NK-92 (cell line): ENCODE measurements around the gene SUN5.
"Not testable (repeated sequence)": the region's sequence is repeated elsewhere in the genome, so short reads cannot be mapped to it uniquely, and the experiment has no call there.

ENCODE experiments used
- DNase-seq: peaks from one replicate; lab custom pipeline; 2025; ENCODE audit not compliant: unreplicated experiment; lab: John Stamatoyannopoulos, UW

The SUN5 gene

GRCh38 chr20:32978009-32978335 lies 26.3 kb downstream of the SUN5 start:
- DNase-seq: no peak

- no peak for DNase-seq
Measured at GRCh38 chr20:32977281-32978008, 26.8 kb downstream of the SUN5 start.

GRCh38 chr20:32976746-32977145 lies 27.5 kb downstream of the SUN5 start:
- no peak for DNase-seq

- DNase-seq: no peak
Measured at GRCh38 chr20:32975698-32976674, 28.2 kb downstream of the SUN5 start.

GRCh38 chr20:32975121-32975520 lies 29.1 kb downstream of the SUN5 start:
- DNase-seq: not testable (repeated sequence)

DNA sequence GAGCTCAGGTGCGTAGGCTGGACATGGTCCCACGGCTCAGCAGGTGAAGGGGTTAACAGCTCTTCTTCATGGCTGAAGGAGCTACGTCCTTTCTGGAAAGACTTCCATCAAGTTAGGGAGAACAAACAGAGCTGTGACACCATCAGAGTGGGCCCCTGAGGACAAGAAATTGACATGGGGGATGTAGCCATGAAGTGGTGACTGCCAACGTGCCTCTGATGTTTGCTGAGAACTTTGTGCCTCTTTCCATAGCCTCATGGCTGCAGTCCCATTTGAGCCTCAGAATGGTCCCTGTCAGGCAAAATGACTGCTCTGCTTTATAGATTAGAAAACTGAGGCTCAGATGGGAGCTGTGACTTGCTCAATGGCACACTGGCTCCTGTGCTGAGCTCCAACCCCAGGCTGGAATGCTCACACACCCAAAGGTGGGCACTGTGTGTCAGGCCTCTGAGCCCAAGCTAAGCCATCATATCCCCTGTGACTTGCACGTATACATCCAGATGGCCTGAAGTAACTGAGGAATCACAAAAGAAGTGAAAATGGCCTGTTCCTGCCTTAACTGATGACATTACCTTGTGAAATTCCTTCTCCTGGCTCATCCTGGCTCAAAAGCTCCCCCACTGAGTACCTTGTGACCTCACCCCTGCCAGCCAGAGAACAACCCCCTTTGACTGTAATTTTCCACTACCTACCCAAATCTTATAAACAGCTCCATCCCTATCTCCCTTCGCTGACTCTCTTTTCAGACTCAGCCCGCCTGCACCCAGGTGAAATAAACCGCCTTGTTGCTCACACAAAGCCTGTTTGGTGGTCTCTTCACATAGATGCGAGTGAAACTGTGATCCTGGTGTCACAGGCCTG lies 29.8 kb downstream of the SUN5 start:
- DNase-seq: not testable (repeated sequence)

DNA sequence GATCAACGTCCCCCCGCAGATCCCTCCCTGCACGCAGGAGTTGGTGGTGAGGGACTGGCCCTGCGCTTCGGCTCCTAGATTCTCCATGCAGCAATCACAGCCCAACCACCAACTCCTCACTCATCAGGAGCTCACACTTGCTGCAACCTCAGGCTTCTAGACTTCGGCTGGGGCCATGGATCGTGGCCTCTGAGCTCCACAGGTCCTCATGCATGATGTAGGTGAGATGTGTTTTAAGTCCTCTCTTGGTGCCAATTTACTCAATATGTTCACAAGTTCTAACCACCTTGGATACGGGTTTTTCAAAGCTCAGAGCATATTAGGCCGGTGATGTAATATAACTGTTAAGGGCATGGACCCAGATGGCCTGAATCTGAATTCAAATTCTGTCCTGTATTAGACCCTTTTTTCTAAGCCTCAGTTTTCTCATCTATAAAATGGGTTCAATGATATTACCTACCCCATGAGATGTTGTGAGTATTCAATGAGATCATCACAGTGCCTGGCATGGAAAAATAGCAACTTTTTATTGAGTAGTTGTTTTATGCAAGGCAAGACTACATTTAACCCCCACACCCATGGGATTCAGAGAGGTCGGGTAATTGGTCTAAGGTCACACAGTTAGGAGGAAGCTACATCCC lies 31.0 kb downstream of the SUN5 start:
- no peak for DNase-seq

GRCh38 chr20:32972181-32973076 lies 31.8 kb downstream of the SUN5 start:
- DNase-seq: peak; percentile 44

DNA sequence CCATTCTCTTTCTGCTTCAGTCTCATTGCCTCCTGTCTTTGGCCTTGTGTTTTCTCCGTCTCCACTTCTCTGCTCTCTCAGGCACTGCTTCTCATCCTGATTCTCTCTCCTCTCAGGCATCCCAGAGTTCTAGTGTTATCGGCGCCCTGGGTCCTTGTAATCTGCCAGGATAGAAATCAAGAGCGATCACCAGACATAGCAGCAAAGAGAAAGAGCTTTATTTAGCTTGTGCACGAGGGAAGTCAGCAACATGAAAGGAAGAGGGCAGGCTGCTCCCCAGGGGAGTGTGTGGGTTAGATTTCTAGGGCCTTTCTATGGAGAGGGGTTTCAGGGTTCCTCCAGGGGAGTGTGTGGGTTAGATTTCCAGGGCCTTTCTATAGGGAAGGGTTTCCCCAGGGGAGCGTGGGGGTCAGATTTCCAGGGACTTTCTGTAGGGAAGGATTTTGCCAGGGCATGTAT lies 32.5 kb downstream of the SUN5 start:
- DNase-seq: no peak

GRCh38 chr20:32970973-32971300 lies 33.3 kb downstream of the SUN5 start:
- DNase-seq: no peak

GRCh38 chr20:32970115-32970972 lies 33.9 kb downstream of the SUN5 start:
- DNase-seq: no peak

DNA sequence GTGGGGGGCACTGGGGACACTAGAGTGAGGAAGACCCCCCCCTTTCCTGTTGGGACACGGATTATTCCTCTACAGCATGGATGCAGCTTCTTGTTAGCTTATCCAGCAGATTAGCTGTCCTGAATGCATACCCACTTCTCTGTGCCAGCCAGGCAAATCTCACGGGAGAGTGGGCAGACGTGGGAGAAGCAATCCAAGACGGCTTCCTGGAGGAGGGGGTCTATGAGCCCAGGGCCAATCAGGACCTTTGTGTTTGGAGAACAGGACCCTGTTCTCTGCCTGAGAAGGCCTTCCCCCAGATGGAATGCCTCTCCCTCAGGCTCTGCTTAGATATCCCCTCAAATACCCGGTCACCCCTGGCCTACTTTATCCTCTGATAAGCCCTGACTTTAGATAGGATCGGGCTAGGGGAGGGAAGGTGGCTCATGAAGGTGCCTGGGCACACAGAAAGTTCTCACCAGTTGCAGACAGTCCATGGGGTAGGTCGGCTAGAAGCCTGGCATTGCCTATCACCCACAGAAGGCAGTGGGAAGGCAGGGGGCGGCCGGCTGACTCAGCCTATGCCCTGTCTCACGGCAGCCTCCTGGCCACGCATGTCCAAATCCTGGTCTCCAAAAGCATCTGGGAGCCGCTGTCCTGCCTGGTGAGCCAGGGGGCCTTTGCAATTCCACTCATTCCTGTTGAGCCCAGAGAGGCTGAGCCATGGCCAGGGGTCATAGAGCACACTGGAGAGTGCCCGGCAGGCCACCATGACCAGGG lies 34.7 kb downstream of the SUN5 start:
- no peak for DNase-seq

DNA sequence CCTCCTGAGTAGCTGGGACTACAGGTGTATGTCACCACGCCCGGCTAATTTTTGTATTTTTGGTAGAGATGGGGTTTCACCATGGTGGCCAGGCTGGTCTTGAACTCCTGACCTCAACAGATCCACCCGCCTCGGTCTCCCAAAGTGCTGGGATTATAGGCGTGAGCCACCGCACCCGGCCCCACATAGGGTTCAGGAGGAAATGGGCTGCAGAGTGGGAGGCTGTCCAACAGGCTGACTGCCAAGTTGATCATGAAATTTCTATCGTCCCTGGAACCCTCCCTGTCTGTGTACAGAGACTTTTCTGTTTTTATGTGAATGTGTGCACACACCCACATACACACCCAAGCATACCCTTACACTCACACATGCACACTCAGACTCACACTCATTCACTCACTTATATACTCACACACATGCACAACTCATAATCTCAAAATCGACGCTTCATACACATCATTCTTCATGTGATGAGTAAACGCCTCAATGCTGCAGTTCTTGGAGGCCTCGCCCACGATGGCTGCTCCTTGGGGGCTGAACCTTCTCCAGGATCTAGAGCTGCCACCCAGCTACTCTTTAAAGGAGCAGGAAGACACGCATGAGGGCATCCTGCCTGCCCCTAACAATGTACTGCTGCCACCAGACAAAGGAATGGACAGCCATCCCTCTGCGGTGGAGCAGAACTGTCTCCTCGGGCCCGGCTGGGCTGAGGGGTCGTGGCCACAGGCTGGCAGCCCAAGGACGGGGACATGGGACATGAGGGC lies 35.6 kb downstream of the SUN5 start:
- no peak for DNase-seq

GRCh38 chr20:32967961-32968457 lies 36.2 kb downstream of the SUN5 start:
- no peak for DNase-seq

DNA sequence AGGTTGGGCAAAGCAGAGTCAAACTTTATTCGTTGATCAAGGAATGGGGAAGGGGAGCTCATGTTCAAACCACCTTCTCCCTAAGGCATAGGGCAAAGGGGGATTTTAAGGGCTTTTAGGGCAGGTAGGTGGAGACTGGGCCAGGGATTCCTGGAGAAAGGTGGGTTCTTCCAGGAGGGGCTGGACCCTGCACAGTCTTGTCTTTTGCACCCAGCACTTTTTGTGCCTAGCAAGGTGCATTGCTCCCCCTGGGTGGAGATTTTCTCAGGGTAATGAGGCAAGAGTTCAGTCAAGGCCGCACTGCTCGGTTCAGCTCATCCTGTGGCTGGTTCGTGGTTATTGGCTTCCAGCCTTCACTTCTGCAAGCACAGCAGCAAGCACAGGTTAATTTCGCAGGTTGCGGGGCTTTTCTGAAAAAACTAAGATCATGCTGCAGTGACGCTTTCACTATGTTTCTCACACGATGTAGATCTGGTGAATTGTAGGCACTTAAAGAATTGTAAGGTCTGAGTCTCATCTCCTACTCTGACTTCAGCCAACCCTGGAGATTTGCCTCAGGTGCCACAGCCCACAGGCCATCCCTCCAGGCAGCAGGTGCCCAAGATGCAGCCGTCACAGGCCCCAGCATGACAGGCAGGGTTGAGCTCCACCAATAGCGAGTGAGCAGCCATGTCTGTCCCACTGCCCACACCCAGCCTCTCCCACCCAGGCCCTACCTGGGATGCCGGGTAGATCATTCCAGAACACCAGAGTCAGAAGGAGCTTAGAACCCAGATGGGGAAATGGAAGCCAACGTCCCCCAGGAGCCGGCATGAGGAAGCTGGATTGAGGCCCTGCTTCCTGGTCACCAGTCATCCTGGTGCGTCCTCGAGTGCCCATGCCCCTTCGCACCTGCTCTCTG lies 37.1 kb downstream of the SUN5 start:
- no peak for DNase-seq

DNA sequence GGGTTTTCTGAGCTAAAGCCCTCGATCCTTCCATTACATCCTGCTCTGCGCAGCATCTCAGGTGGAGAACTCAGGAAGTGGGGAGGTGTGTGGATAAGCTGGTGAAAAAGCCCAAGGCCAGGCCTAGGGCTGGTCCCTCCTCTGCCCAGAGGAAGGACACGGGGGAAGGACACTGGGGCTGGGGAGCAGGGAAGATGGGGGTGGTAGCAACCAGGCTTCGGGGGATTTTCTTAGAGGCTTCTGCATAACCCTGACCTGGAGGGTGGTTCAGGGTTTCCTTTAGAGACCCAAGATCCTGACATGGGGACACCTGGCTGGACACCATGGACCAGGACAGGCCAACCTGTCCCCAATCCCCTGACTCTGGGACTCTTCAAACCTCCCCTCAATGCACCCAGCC lies 37.9 kb downstream of the SUN5 start:
- no peak for DNase-seq
